Measurements from ENCODE around the gene STUM. TPM values are rescaled to one million over a fixed set of nuclear protein-coding genes. Genes with fewer than 3 reads are reported as not detected.

The STUM gene
- total RNA-seq, 2 experiments from 2014 or later: not detected

GRCh38 chr1:226541231-226541630 lies 7.3 kb upstream of the STUM start:
- Mint-ChIP-seq H3K9me3 (no peaks in the 10 kb centered on the region), H3K4me3 (no peak overlapping the region), H3K27me3 (peaks cover 4% of the 10 kb centered on the region), H3K36me3 (no peaks in the 10 kb centered on the region), H3K27ac (no peak overlapping the region), H3K4me1 (ENCODE audit: low read depth) (no peaks in the 10 kb centered on the region)
- CTCF ChIA-PET: no interaction called here
- intact Hi-C loops (cut with micrococcal nuclease): no loop called here
- DNase-seq: no peak
- POLR2A ChIA-PET: no interaction called here

GRCh38 chr1:226541631-226542622 lies 6.6 kb upstream of the STUM start:
- no peak overlapping the region for H3K4me3 Mint-ChIP-seq

GRCh38 chr1:226542623-226543103 lies 5.9 kb upstream of the STUM start:
- DNase-seq: no peak
- H3K36me3 Mint-ChIP-seq: no peaks in the 10 kb centered on the region
- H3K27ac Mint-ChIP-seq: no peak overlapping the region
- no peak overlapping the region for H3K4me3 Mint-ChIP-seq
- POLR2A ChIA-PET: no interaction called here
- CTCF ChIA-PET: no interaction called here
- H3K9me3 Mint-ChIP-seq: no peaks in the 10 kb centered on the region
- intact Hi-C loops (cut with micrococcal nuclease): no loop called here
- peaks cover 5% of the 10 kb centered on the region for H3K27me3 Mint-ChIP-seq
- H3K4me1 Mint-ChIP-seq (ENCODE audit: low read depth): no peaks in the 10 kb centered on the region

More at GRCh38 chr1:226541631-226542622, 6.6 kb upstream of the STUM start:
- intact Hi-C loops (cut with micrococcal nuclease): no loop called here
- ChIA-PET POLR2A (no interaction called here), CTCF (no interaction called here)
- no peak for DNase-seq
- H3K27me3 Mint-ChIP-seq: peaks cover 4% of the 10 kb centered on the region
- H3K27ac Mint-ChIP-seq: no peak overlapping the region
- H3K9me3 Mint-ChIP-seq: no peaks in the 10 kb centered on the region
- no peaks in the 10 kb centered on the region for H3K4me1 Mint-ChIP-seq (ENCODE audit: low read depth)
- H3K36me3 Mint-ChIP-seq: no peaks in the 10 kb centered on the region

- Mint-ChIP-seq H3K27ac (no peak overlapping the region), H3K9me3 (no peaks in the 10 kb centered on the region), H3K4me1 (ENCODE audit: low read depth) (peaks cover 14% of the 10 kb centered on the region), H3K36me3 (no peaks in the 10 kb centered on the region), H3K27me3 (peaks cover 23% of the 10 kb centered on the region), H3K4me3 (no peak overlapping the region)
- ChIA-PET CTCF (interaction anchor here (0.5 to 1.4 kb wide), 2 partner anchors 142 to 212 kb away, joined by 3 to 4 read pairs; no protein-coding TSS in a partner anchor), POLR2A (no interaction called here)
- intact Hi-C loops (cut with micrococcal nuclease): loop anchor here (5.0 kb wide), 2 partner anchors 99 to 119 kb away; no protein-coding TSS in a partner anchor
- DNase-seq: no peak
These were observed 2.5 kb upstream of the STUM start for GRCh38 chr1:226545836-226546596.

- no peak overlapping the region for H3K27ac Mint-ChIP-seq
- H3K36me3 Mint-ChIP-seq: no peaks in the 10 kb centered on the region
- H3K9me3 Mint-ChIP-seq: no peaks in the 10 kb centered on the region
- CTCF ChIA-PET: interaction anchor here (0.6 to 3.0 kb wide), 15 partner anchors 8 to 478 kb away, joined by 3 to 16 read pairs (median 4); no protein-coding TSS in a partner anchor
- POLR2A ChIA-PET: no interaction called here
- no peak overlapping the region for H3K4me3 Mint-ChIP-seq
- peaks cover 31% of the 10 kb centered on the region for H3K27me3 Mint-ChIP-seq
- H3K4me1 Mint-ChIP-seq (ENCODE audit: low read depth): peaks cover 14% of the 10 kb centered on the region
- intact Hi-C loops (cut with micrococcal nuclease): loop anchor here (1.0 to 5.0 kb wide), 3 partner anchors 61 to 120 kb away; no protein-coding TSS in a partner anchor
- DNase-seq: no peak
These were observed 1.6 kb upstream of the STUM start for GRCh38 chr1:226546926-226547325.

- Mint-ChIP-seq H3K27ac (no peak overlapping the region), H3K4me1 (ENCODE audit: low read depth) (peaks cover 14% of the 10 kb centered on the region), H3K36me3 (no peaks in the 10 kb centered on the region), H3K9me3 (no peaks in the 10 kb centered on the region), H3K4me3 (peak overlapping the region; percentile 38), H3K27me3 (peaks cover 35% of the 10 kb centered on the region)
- ChIA-PET POLR2A (no interaction called here), CTCF (interaction anchor here (0.6 to 3.0 kb wide), 16 partner anchors 8 to 1191 kb away, joined by 3 to 16 read pairs (median 4); no protein-coding TSS in a partner anchor)
- intact Hi-C loops (cut with micrococcal nuclease): loop anchor here (1.0 to 5.0 kb wide), 3 partner anchors 61 to 120 kb away; no protein-coding TSS in a partner anchor
- DNase-seq: peak; percentile 75
These were observed 791 bp upstream of the STUM start for GRCh38 chr1:226547754-226548191.

GRCh38 chr1:226549094-226549936 lies 751 bp downstream of the STUM start:
- POLR2A ChIA-PET: interaction anchor here (1.0 kb wide), 1 partner anchor 141 kb away, joined by 3 read pairs; the partner anchor contains the start of gene PARP1
- Mint-ChIP-seq H3K27me3 (peaks cover 42% of the 10 kb centered on the region), H3K27ac (no peak overlapping the region), H3K4me3 (peak overlapping the region; percentile 55), H3K36me3 (no peaks in the 10 kb centered on the region), H3K4me1 (ENCODE audit: low read depth) (peaks cover 14% of the 10 kb centered on the region), H3K9me3 (no peaks in the 10 kb centered on the region)
- intact Hi-C loops (cut with micrococcal nuclease): loop anchor here (5.0 kb wide), 2 partner anchors 102 to 122 kb away; no protein-coding TSS in a partner anchor
- CTCF ChIA-PET: interaction anchor here (0.6 to 3.0 kb wide), 8 partner anchors 59 to 745 kb away, joined by 3 to 16 read pairs (median 4); partner anchors contain the start of gene PARP1
- no peak for DNase-seq

GRCh38 chr1:226549937-226550671 lies 1.5 kb downstream of the STUM start:
- Mint-ChIP-seq H3K36me3 (no peaks in the 10 kb centered on the region), H3K27ac (no peak overlapping the region), H3K27me3 (peaks cover 49% of the 10 kb centered on the region), H3K4me3 (peak overlapping the region; percentile 55), H3K9me3 (no peaks in the 10 kb centered on the region), H3K4me1 (ENCODE audit: low read depth) (peaks cover 14% of the 10 kb centered on the region)
- intact Hi-C loops (cut with micrococcal nuclease): loop anchor here (5.0 kb wide), 2 partner anchors 103 to 123 kb away; no protein-coding TSS in a partner anchor
- CTCF ChIA-PET: interaction anchor here (0.7 to 1.9 kb wide), 6 partner anchors 29 to 142 kb away, joined by 3 to 5 read pairs (median 4); partner anchors contain the start of gene PARP1
- DNase-seq: peak; percentile 36
- POLR2A ChIA-PET: no interaction called here

- Mint-ChIP-seq H3K36me3 (no peaks in the 10 kb centered on the region), H3K4me3 (no peak overlapping the region), H3K27me3 (peaks cover 50% of the 10 kb centered on the region), H3K4me1 (ENCODE audit: low read depth) (peaks cover 14% of the 10 kb centered on the region), H3K9me3 (no peaks in the 10 kb centered on the region), H3K27ac (no peak overlapping the region)
- ChIA-PET CTCF (interaction anchor here (0.7 to 1.9 kb wide), 4 partner anchors 29 to 143 kb away, joined by 3 to 5 read pairs (median 3); partner anchors contain the start of gene PARP1), POLR2A (no interaction called here)
- intact Hi-C loops (cut with micrococcal nuclease): no loop called here
- DNase-seq: no peak
These were observed 2.1 kb downstream of the STUM start for GRCh38 chr1:226550672-226551041.

- Mint-ChIP-seq H3K4me3 (no peak overlapping the region), H3K4me1 (ENCODE audit: low read depth) (peaks cover 14% of the 10 kb centered on the region), H3K9me3 (no peaks in the 10 kb centered on the region), H3K36me3 (no peaks in the 10 kb centered on the region), H3K27me3 (peaks cover 50% of the 10 kb centered on the region), H3K27ac (no peak overlapping the region)
- POLR2A ChIA-PET: no interaction called here
- CTCF ChIA-PET: interaction anchor here (1.3 to 1.9 kb wide), 2 partner anchors 136 to 144 kb away, joined by 3 to 5 read pairs; partner anchors contain the start of gene PARP1
- no peak for DNase-seq
- intact Hi-C loops (cut with micrococcal nuclease): no loop called here
These were observed 2.7 kb downstream of the STUM start for GRCh38 chr1:226551299-226551698.

All from activated CD4-positive, alpha-beta memory T cell treated with anti-CD3 and anti-CD28 coated beads for 36 hours (primary cell).